GM21367 (cell line): Measurements from ENCODE around the gene RASA4B.
"Not testable (repeated sequence)": the region's sequence is repeated elsewhere in the genome, so short reads cannot be mapped to it uniquely, and the experiment has no call there.

Experiments used
- ATAC-seq: cut with Tn5 transposase; IDR thresholded peaks from one replicate; pipeline ENCODE4 v1.9.1; 2021; ENCODE audit not compliant: unreplicated experiment

RASA4B gene

DNA sequence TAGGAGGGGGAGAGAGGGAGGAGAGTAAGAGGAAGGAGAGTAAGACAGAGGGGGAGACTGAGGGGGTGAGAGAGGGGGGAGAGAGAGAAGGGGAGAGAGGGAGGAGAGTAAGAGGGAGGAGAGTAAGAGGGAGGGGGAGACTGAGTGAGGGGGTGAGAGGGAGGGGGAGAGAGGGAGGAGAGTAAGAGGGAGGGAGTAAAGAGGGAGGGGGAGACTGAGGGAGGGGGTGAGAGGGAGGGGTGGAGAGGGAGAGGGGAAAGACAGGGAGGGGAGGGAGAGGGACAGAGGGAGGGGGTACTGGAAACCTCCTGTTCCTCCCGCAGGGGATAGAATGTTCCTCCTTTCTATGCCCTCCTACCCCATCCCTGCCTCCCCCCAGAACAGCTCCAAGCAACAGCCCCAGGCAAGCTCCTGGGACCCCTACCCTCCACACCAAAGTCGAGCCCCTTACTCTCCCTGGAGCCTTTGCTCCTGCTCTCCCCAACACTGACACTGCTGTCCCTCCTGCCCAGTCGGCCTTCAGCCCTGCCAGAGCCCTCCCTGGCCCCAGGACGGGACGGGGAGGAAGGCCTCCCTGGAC lies 4.8 kb downstream of the RASA4B start:
- ATAC-seq, result not testable (repeated sequence)

DNA sequence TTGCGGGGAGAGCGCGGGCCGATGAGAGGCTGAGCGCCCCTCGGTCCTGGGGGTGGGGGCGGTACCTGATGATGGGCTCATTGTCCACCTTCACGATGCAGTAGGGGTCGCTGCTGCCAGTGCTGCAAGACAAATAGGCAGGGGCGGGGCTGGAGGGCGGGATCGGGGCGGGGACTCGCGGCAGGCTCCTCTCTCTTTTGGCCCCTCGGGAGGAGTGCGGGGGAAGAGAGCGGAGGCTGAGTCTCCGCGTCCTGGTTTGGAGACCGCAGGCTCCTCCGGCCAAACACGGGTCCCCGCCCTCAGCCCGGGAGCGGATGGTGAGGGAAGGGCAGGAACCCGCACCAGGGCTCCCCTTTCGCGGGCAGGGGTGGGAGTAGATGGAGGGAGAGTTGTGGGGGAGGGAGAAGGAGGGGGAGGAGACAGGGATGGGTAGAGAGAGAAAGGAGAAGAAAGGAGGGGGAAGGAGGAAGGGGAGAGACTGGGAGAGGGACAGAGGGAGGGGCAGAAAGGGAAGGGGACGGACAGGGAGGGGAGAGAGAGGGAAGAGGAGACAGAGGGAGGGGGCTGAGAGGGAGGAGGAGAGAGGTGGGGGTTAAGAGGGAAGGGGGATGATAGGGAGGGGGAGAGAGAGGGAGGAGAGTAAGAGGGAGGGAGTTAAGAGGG lies 5.6 kb downstream of the RASA4B start:
- ATAC-seq, result peak; percentile 37

DNA sequence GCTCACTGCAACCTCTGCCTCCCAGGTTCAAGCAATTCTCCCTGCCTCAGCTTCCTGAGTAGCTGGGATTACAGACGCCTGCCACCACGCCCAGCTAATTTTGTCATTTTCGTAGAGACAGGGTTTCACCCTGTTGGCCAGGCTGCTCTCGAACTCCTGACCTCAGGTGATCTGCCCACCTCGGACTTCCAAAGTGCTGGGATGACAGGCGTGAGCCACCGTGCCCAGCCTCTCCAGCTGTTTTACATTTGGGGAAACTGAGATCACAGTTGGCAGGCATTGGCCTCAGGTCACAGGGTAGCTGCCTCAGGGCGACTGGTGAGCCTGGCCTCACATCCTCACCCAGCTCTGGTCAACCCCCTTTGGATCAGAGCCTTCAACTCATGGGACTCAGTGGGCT lies 7.0 kb downstream of the RASA4B start:
- ATAC-seq, result not testable (repeated sequence)

DNA sequence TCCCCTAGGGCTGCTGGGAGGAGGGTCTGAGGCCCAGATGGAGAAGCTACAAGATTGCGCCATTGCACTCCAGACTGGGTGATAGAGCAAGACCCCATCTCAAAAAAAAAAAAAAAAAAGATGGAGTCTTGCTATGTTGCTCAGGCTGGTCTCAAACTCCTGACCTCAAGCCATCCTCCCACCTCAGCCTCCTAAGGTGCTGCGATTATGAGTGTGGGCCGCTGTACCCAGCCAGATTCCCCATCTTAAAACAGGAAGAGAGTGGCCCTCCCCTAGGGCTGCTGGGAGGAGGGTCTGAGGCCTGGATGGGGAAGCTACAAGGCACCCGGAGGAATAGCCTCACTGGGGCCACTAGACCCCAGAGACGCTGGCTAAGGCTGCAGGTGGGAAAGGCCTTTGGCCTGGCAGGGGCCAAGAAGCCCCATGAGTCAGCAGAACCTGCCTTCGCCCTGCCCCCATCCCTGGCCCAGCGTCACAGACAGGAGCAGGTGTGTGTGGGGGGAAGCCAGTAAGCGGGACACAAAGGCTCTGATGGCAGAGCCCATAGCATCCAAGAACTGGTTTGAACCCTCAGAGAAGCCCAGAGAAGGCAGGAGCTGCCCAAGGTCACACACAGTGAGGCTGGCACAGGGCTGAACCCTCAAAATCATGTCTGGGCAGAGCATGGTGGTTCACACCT lies 10.0 kb downstream of the RASA4B start:
- not testable (repeated sequence) for ATAC-seq

DNA sequence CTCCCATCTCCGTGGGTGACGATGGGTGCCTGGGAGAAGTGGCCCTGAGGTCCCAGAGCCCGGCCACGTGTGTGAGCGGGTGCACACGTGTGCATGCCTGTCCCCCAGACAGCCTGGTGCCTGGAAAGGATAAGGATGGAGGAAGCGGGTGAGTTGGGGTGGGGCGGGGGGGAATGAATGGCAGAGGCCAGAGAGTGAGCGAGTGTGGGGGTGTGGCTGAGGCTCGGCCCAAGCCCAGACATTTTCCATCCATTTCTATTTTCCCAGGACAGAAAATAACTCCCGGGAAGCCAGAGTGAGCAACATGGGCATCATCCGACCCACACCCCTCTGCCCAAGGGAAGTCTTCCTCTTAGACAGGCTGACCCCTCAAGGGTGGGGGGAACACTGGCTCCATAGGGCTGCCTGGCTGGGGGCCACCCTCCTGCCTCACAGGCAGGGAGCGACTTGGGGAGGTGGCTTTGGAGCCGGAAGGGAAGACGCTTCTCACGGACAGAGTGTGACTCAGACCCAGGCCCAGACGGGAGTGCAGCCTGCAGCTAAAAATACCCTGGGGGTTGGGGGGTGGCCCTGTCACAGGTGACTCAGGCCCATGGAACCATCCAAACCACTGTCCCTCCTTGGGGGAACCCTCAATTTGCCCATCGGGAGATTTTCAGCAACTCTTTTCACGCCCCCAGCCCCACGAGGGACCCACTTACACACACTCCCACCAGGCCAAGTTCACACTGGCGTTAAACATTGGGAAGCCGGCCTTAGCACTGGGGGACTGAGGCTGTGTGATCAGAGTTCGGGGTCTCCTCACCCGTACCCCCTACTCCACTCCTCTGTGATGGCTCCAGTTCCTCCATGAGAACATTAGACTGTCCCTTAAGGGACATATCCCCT lies 12.0 kb downstream of the RASA4B start:
- ATAC-seq, result not testable (repeated sequence)

DNA sequence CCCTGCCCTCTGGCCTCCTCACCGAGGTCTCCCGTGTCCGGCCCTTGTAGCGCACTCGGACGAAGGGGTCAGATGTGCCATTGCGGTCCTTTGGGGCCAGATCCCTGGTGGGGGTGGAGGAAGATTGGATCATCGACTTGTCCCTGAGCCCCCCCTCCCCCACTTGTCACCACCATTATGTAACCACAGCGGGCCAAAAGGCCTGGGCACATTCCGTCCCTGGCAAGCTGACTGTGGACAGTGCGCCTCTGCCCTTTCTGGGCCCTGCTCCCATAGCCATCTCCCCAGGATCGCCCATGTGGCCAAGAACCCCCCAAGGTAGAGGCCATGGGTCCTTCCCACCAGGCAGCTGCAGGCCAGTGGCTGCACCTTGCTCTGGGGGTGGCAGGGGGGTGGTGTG lies 14.4 kb downstream of the RASA4B start:
- not testable (repeated sequence) for ATAC-seq

DNA sequence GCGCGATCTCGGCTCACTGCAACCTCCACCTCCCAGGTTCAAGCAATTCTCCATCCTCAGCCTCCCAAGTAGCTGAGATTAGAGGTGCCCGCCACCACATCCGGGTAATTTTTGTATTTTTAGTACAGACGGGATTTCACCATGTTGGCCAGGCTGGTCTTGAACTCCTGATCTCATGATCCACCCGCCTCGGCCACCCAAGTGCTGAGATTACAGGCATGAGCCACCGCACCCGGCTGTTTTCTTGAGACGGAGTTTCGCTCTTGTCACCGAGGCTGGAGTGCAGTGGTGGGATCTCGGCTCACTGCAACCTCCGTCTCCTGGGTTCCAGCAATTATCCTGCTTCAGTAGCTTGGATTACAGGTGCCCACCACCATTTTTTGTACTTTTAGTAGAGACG lies 19.3 kb downstream of the RASA4B start:
- ATAC-seq, result not testable (repeated sequence)

DNA sequence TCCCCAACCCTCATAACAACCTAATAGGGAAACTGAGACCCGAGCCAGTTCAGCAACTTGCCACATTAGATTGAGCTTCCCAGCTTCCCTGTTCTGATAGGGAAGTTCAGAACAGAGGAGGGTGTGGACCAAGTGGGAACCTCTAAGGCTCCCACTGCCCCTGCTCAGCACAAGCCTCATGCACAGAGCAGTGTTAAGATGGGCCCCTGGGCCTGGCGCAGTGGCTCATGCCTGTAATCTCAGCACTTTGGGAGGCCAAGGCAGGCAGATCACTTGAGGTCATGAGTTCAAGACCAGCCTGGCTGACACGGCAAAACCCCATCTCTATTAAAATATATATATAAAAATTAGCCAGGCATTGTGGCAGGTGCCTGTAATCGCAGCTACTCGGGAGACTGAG lies 20.3 kb downstream of the RASA4B start:
- not testable (repeated sequence) for ATAC-seq

DNA sequence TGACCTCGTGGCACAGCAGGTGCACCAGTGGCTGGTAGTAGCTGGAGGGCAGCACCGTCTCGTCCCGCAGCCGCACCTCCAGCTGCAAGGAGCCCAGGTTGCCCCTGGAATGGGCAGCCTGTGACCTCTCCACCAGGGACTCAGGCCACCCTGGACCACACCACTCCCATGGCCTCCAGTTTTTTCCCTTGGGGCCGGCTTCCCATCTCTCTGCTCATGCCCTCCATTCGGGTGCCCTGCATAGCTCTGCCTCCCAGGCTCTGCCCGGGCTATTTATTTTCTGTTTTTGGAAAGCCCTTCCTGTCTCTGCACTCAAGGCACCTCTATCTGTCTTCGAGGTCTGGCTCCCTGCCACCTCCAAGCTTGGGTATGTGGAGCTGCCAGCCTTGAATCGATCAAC lies 20.7 kb downstream of the RASA4B start:
- ATAC-seq, result not testable (repeated sequence)

DNA sequence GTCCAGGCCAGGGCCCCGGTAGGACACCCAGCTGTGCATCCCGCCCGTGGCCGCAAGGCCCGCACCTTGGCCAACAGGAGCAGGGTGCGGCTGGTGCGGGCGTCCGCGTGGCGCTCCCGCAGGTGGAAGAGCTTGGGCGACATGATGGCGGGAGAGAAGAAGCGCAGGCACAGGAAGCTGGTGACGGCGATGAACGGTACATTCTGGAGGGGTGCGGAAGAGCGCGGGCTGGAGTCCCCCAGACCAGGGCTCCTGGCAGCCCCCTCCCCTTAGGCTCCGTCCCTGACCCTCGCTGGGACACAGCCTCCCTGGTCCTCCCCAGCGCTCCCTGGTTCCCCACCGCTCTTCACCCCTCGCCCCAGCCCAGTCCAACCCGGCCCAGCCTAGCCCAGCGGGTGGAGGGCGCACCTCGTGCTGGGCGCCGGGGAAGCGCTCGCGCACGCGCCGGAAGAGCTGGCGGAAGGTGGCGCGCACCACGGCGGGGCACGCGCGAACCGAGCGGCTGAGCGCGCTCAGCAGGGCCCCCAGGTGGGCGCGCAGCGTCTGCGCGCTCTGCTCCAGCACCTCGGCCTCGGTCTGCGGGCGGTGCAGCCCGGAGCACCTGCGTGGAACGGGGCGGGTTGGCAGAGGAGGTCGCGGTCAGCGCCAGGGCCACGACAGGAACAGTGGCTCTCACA lies 23.0 kb downstream of the RASA4B start:
- ATAC-seq, result peak; percentile 63

DNA sequence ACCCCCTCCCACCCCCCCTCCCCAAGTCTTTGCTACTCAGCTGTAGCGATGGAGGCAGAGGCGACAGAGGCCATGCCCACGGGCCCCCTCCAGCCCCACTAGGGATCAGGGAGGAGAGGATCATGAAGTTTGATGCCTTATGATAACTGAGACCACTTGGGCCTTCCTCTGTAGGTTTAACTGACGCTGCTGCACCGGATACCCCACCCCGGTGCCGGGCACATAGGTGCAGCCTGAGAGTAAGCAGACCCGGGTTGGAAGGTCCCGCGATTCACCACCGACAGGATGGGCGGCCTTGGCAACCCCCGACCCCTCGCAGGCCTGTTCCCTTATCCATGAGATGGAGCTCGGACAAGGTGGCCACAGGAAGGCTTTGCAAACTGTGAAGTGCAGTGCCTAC lies 23.6 kb downstream of the RASA4B start:
- ATAC-seq, result not testable (repeated sequence)

DNA sequence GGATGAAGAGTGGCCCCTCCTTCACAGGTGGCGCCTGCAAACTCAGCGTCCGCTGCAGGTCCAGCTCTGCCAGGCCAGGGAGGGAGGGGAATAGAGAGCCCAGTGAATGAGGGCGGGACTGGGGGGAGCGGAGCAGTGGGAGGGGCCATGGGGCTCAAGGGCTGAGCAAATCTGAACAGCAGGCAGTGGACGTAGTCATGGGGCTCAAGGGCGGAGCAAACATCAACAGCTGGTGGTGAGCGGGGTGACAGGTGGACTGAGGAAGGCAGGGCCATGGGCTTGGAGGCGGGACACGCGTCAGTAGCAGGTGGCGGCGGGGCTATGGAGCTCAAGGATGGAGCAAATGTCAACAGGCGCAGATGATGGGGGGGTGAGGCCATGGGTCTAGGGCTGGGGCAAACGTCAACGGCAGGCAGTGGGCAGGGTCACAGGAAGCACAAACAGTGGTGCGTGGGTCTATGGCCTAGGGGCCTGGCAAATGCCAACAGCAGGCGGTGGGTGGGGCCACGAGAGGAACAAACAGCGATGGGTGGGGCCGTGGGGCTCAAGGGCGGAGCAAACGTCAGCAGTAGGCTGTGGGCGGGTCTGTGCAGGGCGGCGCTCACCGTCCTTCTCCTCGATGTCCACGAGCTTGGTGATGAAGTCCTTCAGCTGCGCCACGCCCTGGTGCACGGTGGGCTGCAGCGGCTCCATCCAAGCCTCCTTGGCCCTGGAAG lies 24.2 kb downstream of the RASA4B start:
- ATAC-seq, result peak; percentile 33

DNA sequence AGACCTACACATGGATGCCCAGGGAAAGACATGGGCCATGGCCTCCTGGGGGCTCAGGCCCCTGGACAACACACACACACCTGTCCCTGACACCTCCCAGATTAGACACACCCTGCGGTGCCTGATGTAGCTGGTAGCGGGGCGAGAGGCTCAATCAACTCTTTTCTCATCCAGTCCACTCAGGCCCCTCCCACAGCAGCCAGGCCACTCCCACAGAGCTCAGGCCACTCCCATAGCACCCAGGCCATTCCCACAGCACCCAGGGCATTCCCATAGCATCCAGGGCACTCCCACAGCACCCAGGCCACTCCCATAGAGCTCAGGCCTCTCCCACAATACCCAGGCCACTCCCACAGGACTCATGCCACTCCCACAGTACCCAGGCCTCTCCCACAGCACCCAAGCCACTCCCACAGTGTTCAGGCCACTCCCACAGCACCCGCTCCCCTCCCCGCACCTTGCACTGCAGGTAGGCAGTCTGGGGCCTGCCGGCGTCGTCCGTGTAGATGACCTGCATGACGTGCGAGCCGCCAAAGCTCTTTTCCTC lies 27.0 kb downstream of the RASA4B start:
- peak; percentile 45 for ATAC-seq

DNA sequence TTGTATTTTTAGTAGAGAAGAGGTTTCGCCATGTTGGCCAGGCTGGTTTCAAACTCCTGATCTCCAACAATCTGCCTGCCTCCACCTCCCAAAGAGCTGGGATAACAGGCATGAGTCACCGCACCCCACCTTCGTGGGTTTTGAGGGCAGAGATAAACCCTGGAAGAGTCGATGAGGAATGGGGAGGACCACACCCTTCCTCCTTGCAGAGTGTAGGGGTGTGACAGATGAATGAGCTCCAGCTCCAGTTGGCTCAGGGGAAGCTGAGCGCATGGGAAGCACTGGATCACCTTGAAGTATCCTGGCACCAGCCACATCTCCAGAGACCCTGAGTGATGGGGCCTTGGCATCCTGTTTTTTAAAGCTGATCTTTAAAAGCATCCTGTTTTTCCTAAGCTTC lies 33.3 kb downstream of the RASA4B start:
- not testable (repeated sequence) for ATAC-seq

DNA sequence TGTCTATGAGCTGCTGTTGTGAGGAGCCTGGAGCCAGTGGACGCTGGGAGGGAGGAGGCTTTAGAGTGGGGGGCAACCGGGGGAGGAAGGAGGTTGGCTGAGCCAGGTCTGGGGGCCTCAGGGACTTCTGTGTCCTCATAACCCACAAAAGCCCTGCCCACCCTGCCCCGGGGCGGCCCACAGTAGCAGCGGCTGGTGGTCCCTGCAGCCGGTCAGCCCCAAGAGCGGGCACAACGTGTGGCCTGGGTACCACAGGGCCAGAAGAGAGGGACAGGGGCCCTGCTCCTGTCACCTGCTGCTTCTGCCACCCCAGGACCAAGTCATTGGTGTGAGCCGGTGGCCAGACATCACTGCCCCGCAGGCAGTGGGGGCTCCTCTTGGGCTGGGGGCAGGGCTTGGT lies 35.6 kb downstream of the RASA4B start:
- ATAC-seq, result not testable (repeated sequence)

DNA sequence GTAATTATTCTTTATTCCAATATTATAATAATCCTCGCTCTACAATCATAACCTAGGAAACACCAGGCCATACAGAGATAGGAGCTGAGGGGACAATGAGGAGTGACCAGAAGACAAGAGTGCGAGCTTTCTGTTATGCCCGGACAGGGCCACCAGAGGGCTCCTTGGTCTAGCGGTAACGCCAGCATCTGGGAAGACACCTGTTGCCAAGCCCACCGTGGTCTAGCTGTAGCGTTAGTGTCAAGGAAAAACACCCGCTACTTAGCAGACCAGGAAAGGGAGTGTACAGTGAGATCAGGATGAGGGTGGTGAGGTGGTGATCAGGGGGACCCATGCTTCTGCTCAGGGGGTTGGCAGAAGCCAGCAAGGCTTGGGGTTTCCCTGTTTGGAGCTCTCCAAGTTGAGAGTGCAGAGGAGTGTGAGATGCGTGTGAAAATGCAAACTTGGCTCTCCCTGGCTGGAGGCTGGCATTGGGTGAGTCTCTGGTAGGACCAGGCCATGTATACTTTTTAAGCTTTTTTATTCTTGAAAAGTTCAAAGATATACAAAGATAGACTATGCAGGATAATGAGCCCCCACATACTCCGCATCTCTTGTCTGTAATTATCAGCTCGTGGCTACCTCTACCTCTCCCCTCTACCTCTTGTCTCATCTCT lies 37.5 kb downstream of the RASA4B start:
- not testable (repeated sequence) for ATAC-seq

DNA sequence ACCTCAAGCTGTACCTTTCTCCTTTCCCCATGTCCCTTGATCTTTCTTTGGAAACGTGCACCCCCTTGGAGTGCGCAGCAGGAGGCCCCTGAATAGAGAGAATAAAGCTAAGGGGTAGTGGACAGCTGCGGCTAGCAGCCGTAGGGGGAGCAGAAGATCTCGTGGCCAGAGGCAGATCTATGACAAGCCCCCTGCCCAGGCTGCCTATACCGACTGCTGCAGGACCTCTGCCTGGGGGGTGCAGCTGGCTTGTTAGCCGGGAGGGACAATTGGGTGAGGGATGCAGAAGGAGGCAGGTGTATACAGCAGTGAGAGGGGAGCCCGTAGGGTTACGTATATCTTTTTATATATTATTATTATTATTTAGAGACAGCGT lies 38.4 kb downstream of the RASA4B start:
- peak; percentile 29 for ATAC-seq

DNA sequence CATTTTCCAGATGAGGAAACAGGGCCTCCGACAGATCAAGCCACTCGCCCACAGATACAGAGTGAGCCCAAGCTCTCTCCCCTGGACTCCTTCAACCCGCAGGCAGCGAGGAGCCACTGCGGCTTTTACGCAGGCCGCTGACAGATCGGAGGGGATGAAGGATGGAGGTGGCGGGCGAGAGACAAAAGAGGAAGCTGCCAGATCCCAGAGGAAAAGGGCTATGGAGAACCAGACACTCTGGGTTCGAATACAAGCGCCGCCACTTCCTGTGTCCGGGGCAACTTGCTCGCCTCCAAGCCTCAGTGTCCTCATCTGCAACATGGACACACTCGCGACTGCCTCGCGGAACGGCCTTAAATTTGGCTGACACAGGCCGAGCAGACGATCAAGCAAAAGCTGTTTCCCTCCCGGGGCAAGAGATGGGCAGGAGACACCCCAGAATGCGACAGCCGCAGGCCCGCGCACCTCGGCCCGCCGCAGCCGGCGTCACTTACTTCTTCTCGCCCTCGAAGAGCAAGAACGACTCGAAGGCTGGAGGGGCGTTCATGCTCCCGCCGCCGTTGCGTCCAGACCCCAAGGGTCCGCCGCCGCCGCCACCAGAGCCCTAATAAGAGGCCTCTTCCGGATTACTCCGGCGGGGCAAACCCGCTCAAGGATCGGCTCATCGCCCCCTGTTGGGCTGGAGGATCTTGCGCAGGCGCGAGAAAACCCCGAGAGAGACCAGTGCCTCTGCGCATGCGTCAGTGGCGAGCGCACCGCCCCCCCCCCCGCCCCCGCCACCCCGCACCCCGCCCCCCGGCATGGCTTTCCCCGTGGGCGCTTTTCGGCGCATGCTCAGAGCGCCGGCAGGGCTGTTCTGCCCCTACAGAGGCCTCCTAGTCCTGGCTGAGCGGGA lies 39.0 kb downstream of the RASA4B start, which contains the start of gene POLR2J:
TSS of gene POLR2J (minus strand) at position 609 of the 895 bp plus-strand sequence. CDS start at position 547, 62 bp downstream.
- peak; percentile 80 for ATAC-seq
